OCI-LY1 (cell line): Measurements from ENCODE around the gene ACMSD.
"Not testable (repeated sequence)": the region's sequence is repeated elsewhere in the genome, so short reads cannot be mapped to it uniquely, and the experiment has no call there.

Source experiments
- CTCF ChIP-seq: fragments of 200-600 bp; sonication (generic), shearing (Covaris generic); IDR thresholded peaks from 2 replicates; pipeline ENCODE4 v1.5.1; 2017; ENCODE audit warnings: mild to moderate bottlenecking, antibody characterized with exemption, low read length, moderate library complexity, mixed read lengths
- EZH2 ChIP-seq: fragments of 200-600 bp; sonication (generic), shearing (Covaris generic); IDR thresholded peaks from 2 replicates; pipeline ENCODE4 v1.8.0; 2017; ENCODE audit warnings: borderline replicate concordance, mixed run types, mild to moderate bottlenecking, antibody characterized with exemption, low read length, moderate library complexity, mixed read lengths

GRCh38 chr2:134825716-134826115, 12.7 kb upstream of the ACMSD start:
- TF ChIP-seq CTCF, EZH2: not testable (repeated sequence)
